GM21526 (cell line): Measurements from ENCODE around the gene MRPL41.
"Not testable (repeated sequence)": the region's sequence is repeated elsewhere in the genome, so short reads cannot be mapped to it uniquely, and the experiment has no call there.

Experiments
- ATAC-seq: cut with Tn5 transposase; IDR thresholded peaks from one replicate; pipeline ENCODE4 v1.9.1; 2021; ENCODE audit warnings: moderate library complexity; ENCODE audit not compliant: unreplicated experiment, low FRiP score

The MRPL41 gene

GRCh38 chr9:137550958-137551263 lies 768 bp upstream of the MRPL41 start:
- ATAC-seq: not testable (repeated sequence)

- ATAC-seq: peak; percentile 1
Measured at GRCh38 chr9:137552022-137552768, 516 bp downstream of the MRPL41 start.

DNA sequence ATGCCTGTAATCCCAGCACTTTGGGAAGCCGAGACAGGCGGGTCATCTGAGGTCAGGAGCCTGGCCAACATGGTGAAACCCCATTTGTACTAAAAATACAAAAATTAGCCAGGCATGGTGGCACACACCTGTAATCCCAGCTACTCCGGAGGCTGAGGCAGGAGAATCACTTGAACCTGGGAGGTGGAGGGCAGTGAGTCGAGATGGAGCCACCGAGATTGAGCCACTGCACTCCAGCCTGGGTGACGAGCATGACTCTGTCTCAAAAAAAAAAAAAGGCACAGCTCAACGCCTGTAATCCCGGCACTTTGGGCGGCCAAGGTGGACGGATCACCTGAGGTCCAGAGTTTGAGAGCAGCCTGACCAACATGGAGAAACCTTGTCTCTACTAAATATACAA lies 2.0 kb downstream of the MRPL41 start:
- ATAC-seq: not testable (repeated sequence)

- no peak for ATAC-seq
Measured at GRCh38 chr9:137554349-137554748, 2.7 kb downstream of the MRPL41 start.

- ATAC-seq: no peak
Measured at GRCh38 chr9:137555179-137555578, 3.5 kb downstream of the MRPL41 start.

GRCh38 chr9:137556069-137556838 lies 4.6 kb downstream of the MRPL41 start:
- ATAC-seq: no peak

DNA sequence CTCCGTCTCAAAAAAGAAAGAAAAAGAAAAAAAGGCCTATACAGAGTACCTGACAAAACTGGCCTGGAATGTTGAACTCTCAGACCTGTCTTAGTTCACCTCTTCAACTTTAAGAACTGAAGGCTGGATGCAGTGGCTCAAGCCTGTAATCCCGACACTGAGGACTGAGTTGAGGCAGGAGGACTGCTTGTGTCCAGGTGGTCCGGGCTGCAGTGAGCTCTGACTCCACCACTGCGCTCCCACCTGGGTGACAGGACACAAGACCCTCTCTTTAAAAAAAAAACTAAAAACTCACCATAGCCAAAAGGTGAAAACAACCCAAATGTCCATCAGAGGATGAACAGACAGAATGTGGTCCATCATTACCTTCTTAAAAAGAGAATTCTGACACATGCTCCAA lies 6.4 kb downstream of the MRPL41 start:
- no peak for ATAC-seq

DNA sequence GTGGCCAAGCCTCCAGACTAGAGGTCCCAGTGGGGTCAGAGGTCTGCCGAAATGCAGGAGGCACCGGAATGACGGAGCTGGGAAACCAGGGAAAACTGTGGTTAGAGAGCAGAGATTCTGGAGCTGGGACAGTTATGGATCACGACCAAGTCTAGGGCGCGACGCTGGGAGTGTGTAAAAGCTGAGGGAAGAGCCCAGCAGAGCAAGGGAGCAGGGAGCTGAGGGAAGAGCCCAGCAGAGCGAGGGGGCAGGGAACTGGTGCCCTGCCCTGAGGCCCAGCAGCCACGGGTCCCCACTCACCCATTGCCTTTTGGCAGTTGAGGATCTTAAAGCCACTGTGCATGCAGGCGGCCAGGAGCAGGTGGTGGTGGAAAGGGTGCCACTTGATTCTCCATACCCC lies 12.5 kb downstream of the MRPL41 start:
- no peak for ATAC-seq

DNA sequence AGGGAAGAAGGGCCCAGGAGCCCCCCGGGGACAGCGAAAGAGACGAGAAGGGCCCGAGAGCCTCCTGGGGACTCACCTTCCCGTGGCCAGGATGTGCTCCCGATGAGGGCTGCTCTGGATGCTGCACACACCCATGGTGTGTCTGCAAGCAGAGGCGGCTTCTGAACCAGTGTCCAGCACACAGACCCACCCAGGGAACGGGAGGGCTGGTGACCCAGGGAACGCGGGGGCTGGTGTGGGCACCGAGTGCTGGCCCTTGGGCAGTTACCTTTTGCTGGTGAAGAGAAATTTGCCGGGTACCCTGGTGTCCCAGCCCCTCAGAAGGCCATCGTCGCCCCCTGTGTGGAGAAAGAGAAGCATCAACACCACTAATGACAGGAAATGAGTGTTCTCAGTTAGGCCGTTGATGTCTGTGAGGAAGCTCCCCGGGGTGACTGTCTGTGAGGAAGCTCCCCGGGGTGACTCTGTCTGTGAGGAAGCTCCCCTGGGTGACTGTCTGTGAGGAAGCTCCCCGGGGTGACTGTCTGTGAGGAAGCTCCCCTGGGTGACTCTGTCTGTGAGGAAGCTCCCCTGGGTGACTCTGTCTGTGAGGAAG lies 13.2 kb downstream of the MRPL41 start:
- ATAC-seq: no peak

DNA sequence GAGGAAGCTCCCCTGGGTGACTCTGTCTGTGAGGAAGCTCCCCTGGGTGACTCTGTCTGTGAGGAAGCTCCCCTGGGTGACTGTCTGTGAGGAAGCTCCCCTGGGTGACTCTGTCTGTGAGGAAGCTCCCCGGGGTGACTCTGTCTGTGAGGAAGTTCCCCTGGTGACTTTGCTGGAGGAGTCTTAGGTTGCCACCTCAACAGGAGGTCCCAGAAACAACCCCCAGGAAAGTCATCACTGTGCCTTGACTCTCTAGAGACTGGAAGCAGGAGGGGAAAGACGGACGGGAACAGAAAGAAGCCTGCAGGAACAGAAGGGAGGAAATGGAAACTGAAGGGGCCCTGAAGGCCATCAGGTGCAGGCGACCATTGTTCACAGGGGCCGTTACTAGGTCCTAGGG lies 16.8 kb downstream of the MRPL41 start:
- ATAC-seq: not testable (repeated sequence)

DNA sequence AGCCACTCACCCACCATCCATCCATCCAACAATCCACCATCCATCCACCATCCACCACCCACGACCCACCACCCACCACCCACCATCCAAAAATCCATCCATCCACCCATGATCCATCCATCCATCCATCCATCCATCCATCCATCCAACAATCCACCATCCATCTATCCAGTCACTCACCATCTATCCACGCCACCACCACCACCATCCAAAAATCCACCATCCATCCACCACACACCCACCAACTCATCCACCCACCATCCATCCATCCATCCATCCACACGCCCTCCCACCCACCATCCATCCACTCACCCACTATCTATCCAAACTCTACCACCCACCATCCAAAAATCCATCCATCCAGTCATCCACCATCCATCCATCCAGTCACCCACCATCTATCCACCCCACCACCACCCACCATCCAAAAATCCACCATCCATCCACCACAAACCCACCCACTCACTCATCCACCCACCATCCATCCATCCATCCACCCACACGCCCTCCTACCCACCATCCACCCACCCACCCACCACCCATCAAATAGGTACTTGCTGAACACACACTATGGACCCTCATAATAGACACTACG lies 18.0 kb downstream of the MRPL41 start:
- no peak for ATAC-seq

DNA sequence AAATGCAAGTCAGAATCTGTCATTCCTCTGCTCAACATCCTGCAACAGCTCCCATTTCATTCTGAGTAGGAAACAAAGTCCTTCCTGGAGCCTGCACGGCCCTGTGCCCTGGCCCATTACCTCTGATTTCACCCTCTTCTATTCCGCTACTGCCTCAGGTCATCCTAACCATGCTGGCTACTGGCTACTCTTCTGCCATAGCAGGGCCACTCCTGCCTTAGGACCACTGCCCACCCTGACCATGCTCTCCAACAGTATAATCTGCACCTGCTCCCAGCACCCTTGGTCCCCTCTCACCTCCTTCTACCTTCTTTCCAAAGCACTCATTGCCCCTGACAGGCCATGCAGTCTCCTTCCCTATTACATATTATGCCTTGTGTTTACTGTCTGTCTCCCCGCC lies 18.9 kb downstream of the MRPL41 start:
- no peak for ATAC-seq

DNA sequence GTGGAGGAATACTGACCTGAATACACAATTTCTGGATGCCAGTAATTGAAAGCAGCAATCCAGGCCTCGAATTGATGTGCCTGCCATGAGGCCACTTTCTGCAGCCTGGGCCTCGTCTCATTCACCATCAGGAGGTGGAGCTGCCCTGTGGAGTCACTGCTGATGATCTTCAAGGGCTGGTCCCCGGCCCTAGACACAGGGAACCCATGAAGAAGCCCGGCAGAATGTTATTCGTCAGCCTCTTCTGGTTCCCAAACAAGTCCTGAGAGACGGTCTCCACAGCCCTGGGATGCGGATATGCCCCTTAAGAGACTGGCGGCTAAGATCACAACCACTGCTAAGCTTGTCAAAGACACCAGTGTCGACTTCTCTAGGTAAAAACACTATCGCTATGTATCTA lies 22.5 kb downstream of the MRPL41 start:
- ATAC-seq: no peak

- no peak for ATAC-seq
Measured at GRCh38 chr9:137575364-137575715, 23.7 kb downstream of the MRPL41 start.

- no peak for ATAC-seq
Measured at GRCh38 chr9:137575716-137576411, 24.2 kb downstream of the MRPL41 start.

DNA sequence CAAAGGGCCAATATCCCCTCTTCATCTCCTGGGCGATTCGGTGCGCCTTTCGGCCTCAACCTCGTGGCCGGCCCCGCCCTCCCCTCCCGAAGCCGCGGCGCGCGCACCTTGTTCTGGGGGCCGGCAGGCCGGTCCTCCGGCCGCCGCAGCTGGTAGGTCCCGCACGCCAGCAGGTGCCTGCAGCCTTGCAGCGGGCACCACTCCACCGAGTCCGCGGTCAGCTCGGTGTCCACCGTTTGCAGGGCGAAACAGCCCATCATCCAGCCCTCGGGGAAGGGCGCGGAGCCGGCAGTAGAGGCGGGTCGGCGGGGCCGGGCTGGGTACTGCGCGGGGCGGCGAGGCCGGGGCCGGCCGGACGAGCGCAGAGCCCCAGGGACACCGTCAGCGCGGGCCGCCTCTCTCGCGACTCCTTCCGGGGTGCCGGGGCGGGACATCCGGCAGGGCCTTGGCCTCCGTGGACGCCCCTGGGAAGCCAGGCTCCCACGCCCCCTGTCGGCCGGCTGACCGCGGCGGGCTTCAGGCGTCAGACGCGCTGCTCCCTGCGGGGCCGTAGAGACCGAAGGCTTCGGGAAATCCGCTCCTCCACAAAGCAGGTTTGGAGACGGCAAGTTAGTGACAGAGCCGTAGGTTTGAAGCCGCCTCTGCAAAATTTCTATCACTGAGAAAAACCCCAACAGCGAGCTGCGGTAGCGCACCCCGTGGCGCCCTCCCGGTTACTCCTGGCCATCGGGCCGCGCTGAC lies 27.0 kb downstream of the MRPL41 start, which contains the start of gene DPH7:
Gene DPH7 (minus strand): TSS at position 408 of the 741 bp plus-strand sequence. CDS start 148 bp downstream, at position 260.
- peak; percentile 61 for ATAC-seq

GRCh38 chr9:137579259-137579604 lies 27.6 kb downstream of the MRPL41 start:
- ATAC-seq: no peak

DNA sequence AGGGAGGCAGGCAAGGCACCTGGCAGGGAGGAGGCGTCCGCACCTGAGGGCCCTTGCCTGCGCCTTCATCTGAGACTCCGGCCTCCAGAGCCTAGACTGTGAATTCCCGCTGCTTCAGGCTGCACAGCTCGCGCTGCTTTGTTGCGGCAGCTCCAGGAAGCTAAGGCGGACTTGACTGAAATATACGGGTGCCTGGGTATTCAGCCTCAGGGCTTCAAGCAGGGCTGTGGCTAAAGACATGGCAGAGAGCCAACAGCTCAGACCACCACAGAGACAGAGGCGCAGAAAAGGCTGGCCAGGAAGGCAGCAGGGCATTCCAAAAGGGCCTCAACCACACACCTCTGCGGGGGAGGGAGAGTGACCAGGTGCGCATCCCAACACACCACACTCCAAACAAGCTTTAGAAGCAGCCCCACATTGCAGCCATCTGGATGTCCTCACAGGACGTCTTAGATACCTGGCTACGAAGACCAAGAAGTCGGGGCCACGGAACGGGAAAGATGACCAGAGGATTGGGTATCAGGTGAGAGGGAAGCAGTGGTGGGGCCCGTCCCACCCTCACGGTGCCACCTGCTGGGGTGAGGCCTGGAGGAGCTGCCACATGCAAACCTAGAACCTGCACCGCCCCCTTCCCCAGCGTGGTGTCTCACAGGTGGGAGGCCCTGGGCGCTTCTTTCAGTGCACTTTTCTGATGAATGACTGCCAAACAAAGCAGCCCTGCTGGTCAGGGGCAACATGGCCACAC lies 28.7 kb downstream of the MRPL41 start:
- no peak for ATAC-seq

DNA sequence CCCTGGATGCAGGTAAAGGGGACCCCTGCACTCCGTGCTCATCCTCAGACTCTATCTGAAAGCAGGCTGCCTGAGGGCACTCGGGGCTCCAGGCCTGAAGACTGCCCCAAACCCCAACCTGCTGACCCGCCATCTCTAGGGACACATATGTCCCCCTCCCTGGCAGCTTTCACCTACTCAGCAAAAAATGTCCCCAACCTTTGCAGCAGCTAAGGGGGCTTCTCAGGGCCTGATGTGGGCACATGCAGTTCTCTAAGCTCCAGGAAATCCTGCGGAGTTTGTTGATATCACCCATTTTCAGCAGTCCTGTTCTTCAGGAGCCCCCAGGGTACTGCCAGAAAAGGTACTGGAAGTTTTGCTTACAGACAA lies 29.3 kb downstream of the MRPL41 start:
- no peak for ATAC-seq
